Cardiac fibroblast (primary cell): ENCODE data around the gene P3H2.
A peak's percentile ranks its signal among the peaks of the same experiment; 100 is the strongest.

Experiments
- DNase-seq, 2 donors: peaks; one replicate each; pipeline versions ENCODE4 v3.0.0 to v3.0.0-alpha.2; 2010; ENCODE audit warnings: low read depth in 2 of 2
- H3K4me3 ChIP-seq, 2 donors: replicated peaks in 1 of 2; 1 replicate in 1 of 2; 2 replicates in 1 of 2; pipeline ENCODE4 v1.5.1; 2011; ENCODE audit warnings: low read depth in 2 of 2, low read length in 2 of 2, mild to moderate bottlenecking in 2 of 2, moderate library complexity in 1 of 2
- CTCF ChIP-seq: IDR thresholded peaks from one replicate; pipeline ENCODE4 v1.5.1; 2011; ENCODE audit warnings: low read depth, mild to moderate bottlenecking, low read length, inconsistent platforms

The P3H2 gene

GRCh38 chr3:190132371-190132770 is 11.7 kb upstream of the P3H2 start:
- peak in 1 of 2 donors; percentile 69 for DNase-seq
- no peak for TF ChIP-seq CTCF
- H3K4me3 ChIP-seq, result no peak overlapping the region

GRCh38 chr3:190131329-190131728 is 10.6 kb upstream of the P3H2 start:
- peak; percentile 57 to 90 for DNase-seq
- H3K4me3 ChIP-seq, result no peak overlapping the region
- no peak for TF ChIP-seq CTCF

GRCh38 chr3:190130696-190131095 is 10.0 kb upstream of the P3H2 start:
- TF ChIP-seq CTCF, result no peak
- H3K4me3 ChIP-seq, result no peak overlapping the region
- peak; percentile 56 to 86 for DNase-seq

- peak in 1 of 2 donors; percentile 20 for DNase-seq
- no peak overlapping the region for H3K4me3 ChIP-seq
- TF ChIP-seq CTCF, result no peak
Observed at GRCh38 chr3:190130037-190130436, 9.3 kb upstream of the P3H2 start.

GRCh38 chr3:190127797-190128196 is 7.1 kb upstream of the P3H2 start:
- DNase-seq, result peak in 1 of 2 donors; percentile 41
- no peak overlapping the region for H3K4me3 ChIP-seq

GRCh38 chr3:190127195-190127594 is 6.5 kb upstream of the P3H2 start:
- no peak for TF ChIP-seq CTCF
- DNase-seq, result no peak
- no peak overlapping the region for H3K4me3 ChIP-seq

More at GRCh38 chr3:190127797-190128196, 7.1 kb upstream of the P3H2 start:
- TF ChIP-seq CTCF, result no peak

GRCh38 chr3:190125436-190126068 is 4.9 kb upstream of the P3H2 start:
- TF ChIP-seq CTCF, result no peak
- no peak for DNase-seq
- no peak overlapping the region for H3K4me3 ChIP-seq
